ENCODE measurements around the gene TMEM117. TPM values are rescaled to one million over a fixed set of nuclear protein-coding genes. Genes with fewer than 3 reads are reported as not detected.
"Not testable (repeated sequence)": the region's sequence is repeated elsewhere in the genome, so short reads cannot be mapped to it uniquely, and the experiment has no call there.

Gene TMEM117
- total RNA-seq, 1 donor, result 4.9 TPM

DNA sequence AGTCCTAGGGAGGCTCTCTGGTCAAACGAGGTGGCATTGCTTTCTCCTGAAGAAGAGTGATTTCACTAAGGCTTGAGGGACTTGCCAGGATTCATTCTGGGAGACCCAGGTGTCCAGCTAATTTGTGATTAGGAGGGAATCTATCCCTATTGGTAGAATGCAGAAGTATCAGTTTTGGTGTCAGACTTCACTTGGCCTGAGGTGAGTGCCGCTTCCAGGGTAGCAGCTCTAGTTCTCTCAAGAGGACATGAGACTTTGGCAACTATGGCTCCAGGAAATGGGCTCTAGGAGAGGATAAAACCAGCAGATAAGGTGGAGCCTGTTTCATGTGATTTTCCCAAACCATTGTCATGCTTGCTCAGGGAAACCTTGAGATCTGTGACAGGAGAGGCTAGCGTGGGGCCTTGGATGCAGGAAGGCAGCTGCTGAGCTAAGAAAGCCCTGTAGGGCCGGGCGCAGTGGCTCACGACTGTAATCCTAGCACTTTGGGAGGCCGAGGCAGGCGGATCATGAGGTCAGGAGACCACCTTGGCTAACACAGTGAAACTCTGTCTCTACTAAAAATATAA lies 11.6 kb upstream of the TMEM117 start:
- no peak overlapping the region for H3K4me3 ChIP-seq (ENCODE audit: low read length)
- H3K4me1 ChIP-seq (ENCODE audit: insufficient read depth, low read length), result no peaks in the 10 kb centered on the region
- H3K27me3 ChIP-seq (ENCODE audit: insufficient read depth, low read length), result peaks cover 2% of the 10 kb centered on the region
- no peaks in the 10 kb centered on the region for H3K9me3 ChIP-seq (ENCODE audit: low read depth, low read length)

DNA sequence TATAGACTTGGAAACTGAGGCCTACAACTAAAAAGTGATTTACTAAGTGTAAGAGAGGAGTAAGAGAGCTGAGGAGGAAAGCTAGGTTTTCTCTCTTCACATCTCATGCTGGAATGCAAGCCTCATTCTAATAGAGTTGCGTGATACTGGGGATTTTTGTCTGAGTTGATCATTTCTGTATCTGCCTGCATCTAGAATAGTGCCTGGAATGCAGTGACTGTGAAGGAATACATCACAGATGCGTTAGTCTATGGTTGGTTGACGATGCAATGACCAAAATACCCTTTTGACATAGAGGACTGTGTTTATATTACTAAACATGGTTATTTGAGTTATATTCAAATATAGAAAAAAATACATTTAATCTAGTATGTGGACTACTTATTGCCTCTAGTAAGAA lies 9.2 kb upstream of the TMEM117 start:
- H3K4me3 ChIP-seq (ENCODE audit: low read length), result no peak overlapping the region

DNA sequence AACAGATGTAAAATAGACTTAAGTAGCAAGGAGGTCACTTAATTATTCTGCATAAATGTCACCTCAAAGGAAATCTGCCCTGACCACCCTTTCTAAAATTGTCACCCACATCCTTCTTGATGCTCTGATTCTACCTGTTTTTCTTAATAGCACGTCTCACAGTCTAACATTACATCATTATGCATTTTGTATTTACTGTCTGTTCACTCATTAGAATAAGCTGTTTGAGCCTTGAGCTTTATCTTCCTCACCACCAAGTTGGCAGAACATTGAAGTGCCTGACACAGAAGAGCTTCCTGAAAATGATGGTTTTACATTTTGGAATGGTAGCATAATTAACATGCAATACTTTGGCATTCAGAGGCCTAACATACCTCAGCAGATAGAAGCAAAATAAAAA lies 8.8 kb upstream of the TMEM117 start:
- Histone ChIP-seq H3K4me1 (ENCODE audit: insufficient read depth, low read length) (peaks cover 7% of the 10 kb centered on the region), H3K9me3 (ENCODE audit: low read depth, low read length) (no peaks in the 10 kb centered on the region), H3K4me3 (ENCODE audit: low read length) (no peak overlapping the region), H3K27me3 (ENCODE audit: insufficient read depth, low read length) (peaks cover 3% of the 10 kb centered on the region)

More for the DNA sequence above, 9.2 kb upstream of the TMEM117 start:
- Histone ChIP-seq H3K9me3 (ENCODE audit: low read depth, low read length) (no peaks in the 10 kb centered on the region), H3K4me1 (ENCODE audit: insufficient read depth, low read length) (peaks cover 3% of the 10 kb centered on the region), H3K27me3 (ENCODE audit: insufficient read depth, low read length) (peaks cover 3% of the 10 kb centered on the region)

DNA sequence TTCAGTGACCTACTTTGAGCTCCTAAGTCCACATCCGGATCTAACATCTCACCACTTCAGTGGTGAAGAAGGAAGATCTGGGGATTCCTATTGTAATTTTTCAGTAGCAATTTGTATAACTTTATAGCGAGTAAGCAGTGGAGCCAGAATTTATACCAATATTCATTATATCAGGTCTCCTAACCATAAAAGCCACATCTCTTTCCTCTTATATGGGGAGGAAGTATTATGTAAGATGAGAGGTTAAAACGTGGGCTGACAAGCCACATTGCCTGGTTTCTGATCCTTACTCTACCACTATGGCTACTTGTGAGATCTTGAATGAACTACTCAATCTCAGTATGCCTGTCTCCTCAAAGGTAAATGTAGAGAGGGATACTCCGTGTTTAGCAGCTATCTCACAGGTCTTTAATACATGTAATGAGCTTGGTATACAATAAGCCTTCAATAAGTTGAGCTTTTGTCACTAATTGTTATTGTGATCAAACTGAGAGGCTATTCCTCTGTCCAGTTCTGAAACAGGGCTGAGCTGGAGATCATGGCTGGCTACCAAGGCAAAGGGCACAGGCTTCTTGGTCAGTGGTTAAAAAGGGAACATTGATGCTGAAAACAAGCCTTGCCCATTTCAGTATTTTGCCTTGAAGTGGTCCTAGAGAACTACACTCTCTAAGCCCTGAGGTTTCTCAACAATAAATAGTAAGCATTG lies 3.3 kb upstream of the TMEM117 start:
- H3K4me1 ChIP-seq (ENCODE audit: insufficient read depth, low read length), result peaks cover 30% of the 10 kb centered on the region
- no peaks in the 10 kb centered on the region for H3K9me3 ChIP-seq (ENCODE audit: low read depth, low read length)
- H3K4me3 ChIP-seq (ENCODE audit: low read length), result no peak overlapping the region
- H3K27me3 ChIP-seq (ENCODE audit: insufficient read depth, low read length), result peaks cover 17% of the 10 kb centered on the region

DNA sequence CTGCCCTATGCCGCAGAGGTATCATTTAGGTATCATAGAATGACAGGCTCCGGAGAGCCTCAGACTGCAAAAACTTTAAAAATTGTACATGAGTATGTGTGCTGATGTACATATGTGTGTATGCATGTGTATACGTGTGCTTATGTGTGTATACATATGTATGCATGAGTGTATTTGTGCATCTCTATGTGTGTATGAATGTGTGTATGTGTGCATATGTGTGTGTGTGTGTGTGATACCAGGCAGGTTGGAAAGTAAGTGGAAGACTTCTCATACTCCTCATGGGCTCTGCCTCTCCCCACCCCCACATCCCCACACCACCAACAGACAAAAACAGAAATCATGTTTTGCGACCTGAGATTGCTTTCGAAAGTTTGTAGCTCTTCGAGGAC lies 621 bp upstream of the TMEM117 start:
- Histone ChIP-seq H3K4me3 (ENCODE audit: low read length) (peak overlapping the region; percentile 57), H3K27me3 (ENCODE audit: insufficient read depth, low read length) (peaks cover 14% of the 10 kb centered on the region)

DNA sequence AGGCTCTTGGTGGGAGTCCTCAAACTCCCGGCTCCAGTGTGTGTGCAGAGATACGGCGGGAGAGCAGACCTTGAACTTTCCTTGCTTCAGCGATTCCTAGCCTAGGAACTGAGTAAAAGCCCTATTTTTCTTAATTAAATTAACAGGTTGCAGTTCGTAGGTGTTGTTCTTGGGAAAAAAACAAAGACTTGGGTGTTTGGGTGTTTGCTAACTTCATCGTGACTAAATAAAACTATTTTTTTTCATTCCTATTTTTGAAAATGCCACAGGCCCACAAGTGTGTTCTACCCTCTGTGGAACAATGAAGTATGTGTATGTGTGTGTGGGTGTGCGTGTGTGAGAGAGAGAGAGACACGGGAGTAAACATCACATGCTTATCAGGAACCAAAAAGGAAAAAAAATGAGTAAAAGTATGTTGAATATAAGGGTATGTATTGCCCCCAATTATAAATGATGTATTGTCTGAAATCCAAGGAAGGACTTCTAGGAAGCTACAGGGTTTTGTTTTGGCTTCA lies 651 bp downstream of the TMEM117 start:
- H3K27me3 ChIP-seq (ENCODE audit: insufficient read depth, low read length), result peaks cover 14% of the 10 kb centered on the region
- H3K4me1 ChIP-seq (ENCODE audit: insufficient read depth, low read length), result peaks cover 29% of the 10 kb centered on the region
- H3K4me3 ChIP-seq (ENCODE audit: low read length), result peak overlapping the region; percentile 57
- H3K9me3 ChIP-seq (ENCODE audit: low read depth, low read length), result no peaks in the 10 kb centered on the region

More for the DNA sequence above, 621 bp upstream of the TMEM117 start:
- no peaks in the 10 kb centered on the region for H3K9me3 ChIP-seq (ENCODE audit: low read depth, low read length)
- H3K4me1 ChIP-seq (ENCODE audit: insufficient read depth, low read length), result peaks cover 30% of the 10 kb centered on the region

DNA sequence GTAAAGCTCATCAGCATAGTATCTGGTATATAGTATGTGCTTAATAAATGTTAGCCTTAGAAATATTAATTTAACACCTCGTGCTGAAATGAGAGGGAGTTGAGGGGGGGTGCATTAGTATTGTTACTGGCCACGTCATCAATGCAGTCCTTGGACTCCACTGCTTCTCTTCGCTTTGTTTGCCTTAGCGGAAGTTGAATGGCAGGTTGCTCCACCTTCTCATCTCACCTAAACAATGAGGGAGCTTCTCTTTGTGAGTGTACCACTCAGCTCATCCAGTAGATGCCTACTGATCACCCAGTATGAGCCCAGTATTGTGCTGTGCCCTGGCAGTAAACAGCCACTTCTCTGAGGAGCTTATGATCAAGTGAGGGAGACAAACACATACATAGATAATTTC lies 4.5 kb downstream of the TMEM117 start:
- peaks cover 4% of the 10 kb centered on the region for H3K4me1 ChIP-seq (ENCODE audit: insufficient read depth, low read length)
- no peaks in the 10 kb centered on the region for H3K9me3 ChIP-seq (ENCODE audit: low read depth, low read length)
- H3K4me3 ChIP-seq (ENCODE audit: low read length), result no peak overlapping the region
- H3K27me3 ChIP-seq (ENCODE audit: insufficient read depth, low read length), result peaks cover under 1% of the 10 kb centered on the region

DNA sequence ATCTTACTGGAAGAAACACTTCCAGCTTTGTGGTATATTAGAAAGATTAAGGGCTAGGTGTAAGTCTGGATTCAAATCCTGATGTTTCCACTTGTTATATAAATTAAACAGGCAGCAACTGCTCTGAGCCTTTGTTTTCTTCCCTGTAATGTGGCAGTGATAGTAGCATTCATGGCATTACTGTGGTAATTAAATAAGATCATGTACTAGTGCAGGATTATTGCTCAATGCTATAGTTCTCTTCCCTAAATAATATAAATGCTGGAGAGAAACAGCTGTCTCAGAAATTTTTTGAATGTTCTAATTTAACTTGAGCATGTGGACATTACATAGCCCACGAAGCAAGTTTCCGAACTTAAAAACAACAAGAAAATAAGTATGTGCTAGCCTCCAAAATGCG lies 5.4 kb downstream of the TMEM117 start:
- H3K27me3 ChIP-seq (ENCODE audit: insufficient read depth, low read length), result no peaks in the 10 kb centered on the region
- H3K4me3 ChIP-seq (ENCODE audit: low read length), result no peak overlapping the region
- H3K4me1 ChIP-seq (ENCODE audit: insufficient read depth, low read length), result no peaks in the 10 kb centered on the region
- no peaks in the 10 kb centered on the region for H3K9me3 ChIP-seq (ENCODE audit: low read depth, low read length)

DNA sequence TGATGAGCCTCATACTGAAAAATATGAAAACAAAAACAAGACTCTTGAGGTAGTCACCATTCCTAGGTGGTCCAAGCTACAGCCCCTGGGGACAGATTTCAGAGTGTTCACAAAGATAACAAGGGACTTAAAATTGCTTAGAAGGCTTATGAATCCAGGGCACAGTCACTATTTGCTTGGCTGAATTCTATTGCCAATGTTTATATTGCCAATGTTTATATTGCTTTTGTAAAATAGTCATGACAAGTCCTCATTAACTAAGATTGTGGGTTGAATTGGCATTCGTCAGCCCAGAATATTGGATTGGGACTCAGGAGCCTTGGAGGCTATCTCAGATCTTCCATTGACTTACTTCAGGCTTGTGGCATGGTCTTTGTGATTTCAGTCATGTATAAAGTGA lies 6.4 kb downstream of the TMEM117 start:
- Histone ChIP-seq H3K4me3 (ENCODE audit: low read length) (no peak overlapping the region), H3K27me3 (ENCODE audit: insufficient read depth, low read length) (no peaks in the 10 kb centered on the region), H3K4me1 (ENCODE audit: insufficient read depth, low read length) (no peaks in the 10 kb centered on the region), H3K9me3 (ENCODE audit: low read depth, low read length) (no peaks in the 10 kb centered on the region)

DNA sequence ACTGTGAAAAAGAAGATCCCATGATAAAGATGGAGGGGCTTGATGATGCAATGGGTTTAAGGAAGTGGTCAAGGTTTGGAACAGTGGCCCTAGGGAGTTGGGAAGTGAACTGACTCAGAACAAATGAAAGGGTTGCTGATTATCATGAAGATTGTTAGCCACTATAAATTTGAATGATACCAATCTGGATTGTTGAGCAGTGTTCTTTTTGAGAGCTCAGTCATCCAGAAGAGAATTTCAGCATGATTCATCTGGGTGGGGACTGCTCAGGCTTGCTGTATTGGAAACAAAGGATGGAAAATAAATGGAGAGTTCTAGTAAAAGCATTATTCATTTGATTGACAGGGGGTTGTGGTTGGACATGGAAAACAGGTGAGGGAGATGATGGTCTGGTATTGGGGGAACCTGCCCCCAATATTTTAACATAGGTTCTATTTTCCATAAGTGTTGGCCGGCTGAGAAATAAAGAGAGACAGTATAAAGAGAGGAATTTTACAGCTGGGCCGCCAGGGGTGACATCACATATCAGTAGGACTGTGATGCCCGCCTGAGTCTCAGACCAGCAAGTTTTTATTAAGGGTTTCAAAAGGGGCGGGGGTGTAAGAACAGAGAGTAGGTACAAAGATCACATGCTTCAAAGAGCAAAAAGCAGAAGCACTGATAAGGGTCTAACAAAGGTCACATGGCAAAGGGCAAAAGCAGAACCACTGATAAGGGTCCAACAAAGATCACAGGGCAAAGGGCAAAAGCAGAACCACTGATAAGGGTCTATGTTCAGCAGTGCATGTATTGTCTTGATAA lies 11.7 kb downstream of the TMEM117 start:
- H3K4me1 ChIP-seq (ENCODE audit: insufficient read depth, low read length); H3K27me3 ChIP-seq (ENCODE audit: insufficient read depth, low read length); H3K9me3 ChIP-seq (ENCODE audit: low read depth, low read length); H3K4me3 ChIP-seq (ENCODE audit: low read length): not testable (repeated sequence)

DNA sequence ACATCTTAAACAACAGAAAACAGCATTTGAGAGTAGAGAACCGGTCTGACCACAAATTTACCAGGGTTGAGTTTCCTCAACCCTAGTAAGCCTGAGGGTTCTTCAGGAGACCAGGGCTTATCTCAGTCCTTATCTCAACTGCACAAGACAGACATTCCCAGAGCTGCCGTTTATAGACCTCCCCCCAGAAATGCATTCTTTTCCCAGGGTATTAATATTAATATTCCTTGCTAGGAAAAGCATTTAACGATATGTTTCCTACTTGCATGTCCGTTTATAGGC lies 12.3 kb downstream of the TMEM117 start:
- H3K4me1 ChIP-seq (ENCODE audit: insufficient read depth, low read length), result no peaks in the 10 kb centered on the region
- peaks cover 4% of the 10 kb centered on the region for H3K9me3 ChIP-seq (ENCODE audit: low read depth, low read length)
- H3K4me3 ChIP-seq (ENCODE audit: low read length), result no peak overlapping the region
- H3K27me3 ChIP-seq (ENCODE audit: insufficient read depth, low read length), result no peaks in the 10 kb centered on the region

DNA sequence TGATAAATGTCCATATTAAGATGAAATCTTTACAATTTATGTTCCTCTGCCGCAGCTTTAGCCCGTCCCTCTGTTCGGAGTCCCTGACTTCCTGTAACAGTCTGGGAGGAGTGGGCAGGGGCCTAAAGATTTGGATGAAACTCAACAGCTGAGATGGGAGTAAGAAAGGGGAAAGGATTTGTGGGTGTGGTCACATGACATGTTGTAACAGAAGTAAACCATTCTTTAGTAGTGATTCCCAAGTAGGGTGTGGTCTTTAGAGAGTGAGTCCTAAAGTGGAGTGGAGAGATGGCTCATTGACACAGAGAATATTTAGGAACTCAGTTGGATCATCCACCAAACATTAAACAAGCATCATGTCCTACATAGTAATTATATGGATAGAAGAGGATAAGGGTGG lies 12.9 kb downstream of the TMEM117 start:
- peaks cover 4% of the 10 kb centered on the region for H3K9me3 ChIP-seq (ENCODE audit: low read depth, low read length)
- H3K4me1 ChIP-seq (ENCODE audit: insufficient read depth, low read length), result no peaks in the 10 kb centered on the region
- H3K4me3 ChIP-seq (ENCODE audit: low read length), result no peak overlapping the region
- no peaks in the 10 kb centered on the region for H3K27me3 ChIP-seq (ENCODE audit: insufficient read depth, low read length)

DNA sequence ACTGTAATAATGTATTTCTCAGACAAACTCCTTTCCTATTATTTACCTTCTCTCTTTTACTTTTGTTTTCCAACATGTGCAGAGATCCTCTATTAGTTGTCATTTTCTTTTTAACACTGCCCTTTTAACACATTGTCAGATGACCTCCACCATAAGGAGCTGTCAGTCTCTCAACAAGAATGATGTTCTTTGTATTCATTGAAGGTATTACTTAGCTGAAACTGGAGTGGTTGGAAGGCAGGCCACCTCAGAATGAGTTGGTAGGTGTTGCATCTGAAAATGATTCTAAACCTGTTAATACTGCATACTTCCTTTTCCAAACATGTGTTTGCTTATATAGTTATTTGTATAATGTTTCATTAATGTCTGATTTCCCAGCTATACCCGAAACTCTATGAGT lies 16.9 kb downstream of the TMEM117 start:
- H3K9me3 ChIP-seq (ENCODE audit: low read depth, low read length), result peaks cover 4% of the 10 kb centered on the region
- H3K4me3 ChIP-seq (ENCODE audit: low read length), result no peak overlapping the region
- no peaks in the 10 kb centered on the region for H3K4me1 ChIP-seq (ENCODE audit: insufficient read depth, low read length)
- H3K27me3 ChIP-seq (ENCODE audit: insufficient read depth, low read length), result no peaks in the 10 kb centered on the region

DNA sequence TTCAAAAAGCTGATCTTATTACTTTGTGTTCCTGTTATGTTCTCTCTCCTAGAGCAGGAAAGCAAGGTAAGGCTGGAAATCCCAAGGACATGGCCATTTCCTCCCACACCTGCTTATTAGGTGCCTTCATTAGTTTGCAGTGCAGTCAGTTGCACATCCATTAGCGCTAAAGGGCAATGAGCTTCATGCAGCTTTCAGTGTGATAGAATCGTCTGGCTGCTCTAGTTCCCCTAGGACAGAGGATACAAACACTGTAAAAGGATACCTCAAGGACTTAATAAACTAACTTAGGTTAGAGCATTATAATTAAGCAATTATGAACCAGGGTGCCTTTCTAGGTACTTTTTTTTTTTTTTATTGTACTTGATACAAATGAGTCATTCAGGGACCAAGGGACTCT lies 21.1 kb downstream of the TMEM117 start:
- Histone ChIP-seq H3K9me3 (ENCODE audit: low read depth, low read length) (no peaks in the 10 kb centered on the region), H3K4me3 (ENCODE audit: low read length) (no peak overlapping the region)

DNA sequence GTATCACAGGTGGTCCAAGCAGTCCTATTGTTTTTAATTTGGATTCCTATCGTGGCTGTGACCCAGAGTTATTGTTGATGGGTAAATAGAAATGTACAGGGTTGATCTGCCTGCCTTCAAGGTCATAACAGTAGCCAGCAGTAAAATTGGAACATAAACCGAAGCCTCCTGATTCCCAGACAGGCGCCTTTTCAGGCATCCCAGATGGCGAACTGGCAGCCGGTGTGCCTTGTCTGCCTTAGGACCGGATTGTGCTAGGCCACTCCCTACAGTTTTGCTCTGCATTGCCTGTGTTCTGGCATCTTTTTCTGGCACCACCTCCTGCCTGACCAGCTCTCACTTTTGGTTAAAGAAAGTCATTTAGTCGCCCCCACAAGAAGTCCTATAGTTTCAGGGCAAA lies 22.2 kb downstream of the TMEM117 start:
- Histone ChIP-seq H3K9me3 (ENCODE audit: low read depth, low read length) (no peaks in the 10 kb centered on the region), H3K27me3 (ENCODE audit: insufficient read depth, low read length) (no peaks in the 10 kb centered on the region), H3K4me3 (ENCODE audit: low read length) (no peak overlapping the region), H3K4me1 (ENCODE audit: insufficient read depth, low read length) (no peaks in the 10 kb centered on the region)

More for the DNA sequence above, 21.1 kb downstream of the TMEM117 start:
- Histone ChIP-seq H3K4me1 (ENCODE audit: insufficient read depth, low read length) (no peaks in the 10 kb centered on the region), H3K27me3 (ENCODE audit: insufficient read depth, low read length) (no peaks in the 10 kb centered on the region)
